Measurements from ENCODE around the gene RBX1.
A peak's percentile ranks its signal among the peaks of the same experiment; 100 is the strongest.
"Not testable (repeated sequence)": the region's sequence is repeated elsewhere in the genome, so short reads cannot be mapped to it uniquely, and the experiment has no call there.

RBX1 gene

GRCh38 chr22:40973144-40973543 lies 22.0 kb downstream of the RBX1 start:
- no peak for DNase-seq

GRCh38 chr22:40975366-40975765 lies 24.2 kb downstream of the RBX1 start:
- no peak for DNase-seq

GRCh38 chr22:40976866-40977700 lies 25.9 kb downstream of the RBX1 start:
- DNase-seq = no peak

- no peak for DNase-seq
Observed at GRCh38 chr22:40979198-40979597, 28.0 kb downstream of the RBX1 start.

- no peak for DNase-seq
Observed at GRCh38 chr22:40979871-40980270, 28.7 kb downstream of the RBX1 start.

- no peak for DNase-seq
Observed at GRCh38 chr22:40982482-40983385, 31.6 kb downstream of the RBX1 start.

GRCh38 chr22:40991298-40991697 lies 40.1 kb downstream of the RBX1 start:
- no peak for DNase-seq

- DNase-seq = no peak
Observed at GRCh38 chr22:40995821-40996220, 44.6 kb downstream of the RBX1 start.

- no peak for DNase-seq
Observed at GRCh38 chr22:40997520-40997919, 46.3 kb downstream of the RBX1 start.

GRCh38 chr22:41000040-41000565 lies 48.9 kb downstream of the RBX1 start:
- no peak for DNase-seq

GRCh38 chr22:41000941-41001721 lies 50.0 kb downstream of the RBX1 start:
- no peak for DNase-seq

- DNase-seq = no peak
Observed at GRCh38 chr22:41001722-41002122, 50.5 kb downstream of the RBX1 start.

- not testable (repeated sequence) for DNase-seq
Observed at GRCh38 chr22:41002386-41002785, 51.2 kb downstream of the RBX1 start.

GRCh38 chr22:41003066-41003465 lies 51.9 kb downstream of the RBX1 start:
- DNase-seq = no peak

GRCh38 chr22:41003976-41004375 lies 52.8 kb downstream of the RBX1 start:
- no peak for DNase-seq

GRCh38 chr22:41009222-41009948 lies 58.2 kb downstream of the RBX1 start:
- no peak for DNase-seq

GRCh38 chr22:41015003-41015402 lies 63.8 kb downstream of the RBX1 start:
- DNase-seq = no peak

GRCh38 chr22:41021061-41021612 lies 70.0 kb downstream of the RBX1 start:
- no peak for DNase-seq

- peak; percentile 28 for DNase-seq
Observed at GRCh38 chr22:41021613-41022454, 70.7 kb downstream of the RBX1 start.

- DNase-seq = peak; percentile 28
Observed at GRCh38 chr22:41022470-41023298, 71.5 kb downstream of the RBX1 start.
